Endothelial cell of hepatic sinusoid (primary cell): Measurements from ENCODE around the gene LDB2.

ENCODE experiments used
- in situ Hi-C: cut with HindIII; loops from 2 replicates; pipeline ENCODE4 v1.10.0; 2017; ENCODE audit warnings: low sequenced_read_pairs

LDB2 gene

DNA sequence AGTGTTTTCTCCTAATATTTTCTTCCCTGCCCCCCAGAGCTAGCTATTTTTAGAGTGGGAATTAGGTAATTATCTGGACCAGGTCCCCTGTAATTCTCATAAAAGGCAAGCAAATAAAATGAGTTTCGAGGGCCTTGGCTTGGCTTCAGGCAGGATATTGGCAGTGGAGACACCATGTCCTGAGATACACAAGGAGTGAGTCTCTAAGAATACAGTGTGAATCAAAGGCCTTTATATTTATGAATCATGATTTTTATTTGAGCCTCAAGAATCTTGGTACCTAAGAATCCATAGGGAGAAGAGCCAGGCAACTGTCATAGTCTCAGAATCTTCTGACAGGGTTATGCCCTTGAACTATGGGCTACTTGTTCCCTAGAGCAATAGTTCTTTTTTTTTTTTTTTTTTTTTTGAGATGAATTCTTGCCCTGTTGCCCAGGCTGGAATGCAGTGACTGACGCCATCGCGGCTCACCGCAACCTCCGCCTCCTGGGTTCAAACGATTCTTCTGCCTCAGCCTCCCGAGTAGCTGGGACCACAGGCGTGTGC, 205.4 kb downstream of the LDB2 start:
- in situ Hi-C loops = no loop called here

DNA sequence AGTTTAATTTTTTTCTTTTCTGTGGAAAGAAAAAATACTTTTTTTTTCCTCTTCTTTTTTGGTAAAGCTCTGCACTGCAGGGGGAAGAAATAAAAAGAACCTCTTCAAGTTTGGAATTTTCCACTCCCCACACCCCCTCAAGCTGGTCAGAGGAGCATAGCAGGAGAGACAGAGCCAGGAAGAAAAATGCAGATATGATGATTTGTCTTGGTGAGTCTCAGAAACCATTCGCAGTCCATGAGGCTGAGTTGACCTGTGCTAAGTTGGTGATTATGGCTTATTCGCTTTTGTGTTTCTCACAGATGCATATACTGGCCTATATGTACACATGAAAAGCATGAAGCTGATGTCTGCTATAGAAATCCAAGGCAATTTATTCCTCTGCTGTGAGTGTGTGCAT, 205.9 kb downstream of the LDB2 start:
- in situ Hi-C loops = no loop called here

DNA sequence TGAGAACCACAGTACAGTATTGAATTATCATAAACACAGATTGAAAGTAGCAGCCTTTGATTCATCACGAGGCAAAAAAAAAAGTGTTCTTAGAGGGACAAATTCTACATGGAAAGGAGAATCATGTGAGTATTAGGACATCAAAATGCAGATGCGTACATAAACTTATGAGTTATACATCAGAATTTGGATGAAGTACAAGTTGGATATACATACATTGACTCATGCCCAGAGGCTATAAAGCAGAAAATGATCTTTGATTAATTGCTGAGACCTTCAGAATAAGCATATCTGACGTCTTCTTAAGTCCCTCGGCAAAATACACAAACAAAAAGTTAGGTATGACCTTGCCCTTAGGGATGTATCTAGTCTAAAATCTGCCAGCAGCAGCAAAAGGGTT, 206.4 kb downstream of the LDB2 start:
- in situ Hi-C loops = no loop called here

DNA sequence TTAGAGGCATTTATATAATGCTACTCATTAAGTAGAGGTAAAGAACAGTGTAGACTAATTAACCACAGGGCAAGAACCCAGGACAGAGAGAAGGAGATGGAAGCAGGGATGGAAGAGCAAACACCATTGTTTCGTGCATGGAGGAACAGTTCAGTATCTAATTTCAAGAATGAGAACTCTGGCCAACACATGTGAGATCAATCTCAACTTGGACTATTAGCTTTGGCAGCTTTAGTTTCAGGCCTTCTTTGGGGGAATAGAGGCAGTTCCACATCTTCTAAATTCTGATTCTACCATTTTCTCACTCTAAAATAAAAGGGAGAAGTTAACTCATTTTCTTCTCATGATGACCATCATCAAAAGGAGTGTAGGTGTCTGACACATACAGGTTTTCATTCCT, 207.0 kb downstream of the LDB2 start:
- in situ Hi-C loops = no loop called here

DNA sequence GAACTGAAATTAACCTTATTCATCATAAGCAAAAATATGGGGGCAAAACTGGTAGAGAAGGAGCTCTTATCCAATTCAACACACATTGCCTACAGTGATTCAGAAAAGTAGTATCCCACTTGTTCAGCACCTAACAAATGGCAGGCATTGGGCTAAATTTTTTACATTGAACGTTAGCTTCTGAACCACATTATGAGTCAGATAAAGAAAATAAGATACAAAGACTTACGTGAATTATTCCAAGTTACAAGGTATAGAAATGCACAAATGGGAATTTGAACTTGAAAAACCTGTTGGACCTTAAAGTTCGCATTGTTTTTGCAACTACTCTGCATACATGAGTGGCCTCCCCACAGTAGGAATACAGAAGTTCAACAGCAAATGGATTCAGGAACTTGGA, 210.6 kb downstream of the LDB2 start:
- in situ Hi-C loops = no loop called here

DNA sequence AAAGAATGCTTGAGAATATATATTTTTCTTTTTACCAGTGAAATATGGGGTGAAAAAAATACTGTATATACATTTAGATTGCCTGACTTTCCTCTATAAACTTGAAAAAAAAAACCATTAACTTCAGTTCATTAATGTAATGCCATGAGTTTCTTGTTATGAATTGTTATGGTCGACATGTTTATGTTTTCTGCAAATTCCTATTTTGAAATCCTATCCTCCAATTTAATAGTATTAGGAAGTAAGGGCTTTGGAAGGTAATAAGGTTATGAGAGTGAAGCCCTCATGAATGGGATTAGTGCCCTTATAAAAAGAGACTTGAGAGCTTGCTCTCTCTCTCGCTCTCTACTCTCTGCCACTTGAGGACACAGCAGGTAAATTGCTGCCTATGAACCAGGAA, 211.4 kb downstream of the LDB2 start:
- in situ Hi-C loops = no loop called here

DNA sequence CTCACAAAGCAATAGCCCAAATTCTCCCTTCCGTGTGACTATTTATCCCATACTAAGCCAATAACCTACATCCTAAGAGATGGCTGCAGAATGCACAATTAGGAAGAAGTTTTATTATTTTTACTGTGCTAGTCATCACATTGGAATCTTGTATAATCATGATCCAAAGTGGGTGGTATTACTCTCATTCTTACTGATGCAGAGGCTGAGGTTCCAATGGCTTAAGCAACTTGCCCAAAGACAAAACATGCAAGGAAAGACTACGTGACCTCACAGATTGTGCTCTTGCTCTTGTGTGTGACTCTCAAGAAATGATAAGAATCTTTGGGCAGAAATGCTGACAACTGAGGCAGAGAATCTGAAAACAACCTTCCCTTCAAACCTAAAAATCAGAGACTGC, 212.2 kb downstream of the LDB2 start:
- in situ Hi-C loops = no loop called here

DNA sequence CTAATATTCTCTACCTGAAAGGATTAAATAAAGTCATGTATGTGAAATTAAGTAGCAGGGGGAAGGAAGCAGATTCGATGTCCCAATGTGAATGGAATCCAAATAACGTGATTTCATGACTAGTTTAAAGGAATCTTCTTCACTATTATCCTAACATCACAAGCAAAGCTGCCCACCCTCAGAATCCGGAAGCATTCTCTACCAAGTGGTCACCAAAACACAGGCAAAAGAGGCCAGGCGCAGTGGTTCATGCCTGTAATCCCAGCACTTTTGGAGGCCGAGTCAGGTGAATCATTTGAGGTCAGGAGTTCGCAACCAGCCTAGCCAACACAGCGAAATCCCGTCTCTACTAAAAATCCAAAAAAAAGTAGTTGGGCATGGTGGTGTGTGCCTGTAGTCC, 212.9 kb downstream of the LDB2 start:
- in situ Hi-C loops = no loop called here

DNA sequence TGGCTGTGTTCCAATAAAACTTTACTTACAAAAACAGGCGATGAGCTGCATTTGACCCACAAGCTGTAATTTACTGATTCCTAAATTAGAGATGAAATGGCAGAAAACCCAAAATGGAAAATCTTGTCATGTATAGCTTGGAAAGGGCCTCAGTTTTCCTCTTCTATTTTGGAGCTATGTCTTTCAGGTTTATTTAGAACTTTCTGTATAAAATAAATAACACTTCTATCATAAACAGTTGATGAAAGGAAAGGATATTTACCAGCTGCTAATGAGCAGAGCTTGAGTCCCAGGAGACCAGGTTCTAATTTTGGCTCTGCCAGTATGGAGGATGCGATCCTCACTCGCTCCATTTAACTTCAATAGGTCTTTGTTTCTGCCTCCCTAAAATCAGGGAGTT, 213.5 kb downstream of the LDB2 start:
- in situ Hi-C loops = no loop called here

DNA sequence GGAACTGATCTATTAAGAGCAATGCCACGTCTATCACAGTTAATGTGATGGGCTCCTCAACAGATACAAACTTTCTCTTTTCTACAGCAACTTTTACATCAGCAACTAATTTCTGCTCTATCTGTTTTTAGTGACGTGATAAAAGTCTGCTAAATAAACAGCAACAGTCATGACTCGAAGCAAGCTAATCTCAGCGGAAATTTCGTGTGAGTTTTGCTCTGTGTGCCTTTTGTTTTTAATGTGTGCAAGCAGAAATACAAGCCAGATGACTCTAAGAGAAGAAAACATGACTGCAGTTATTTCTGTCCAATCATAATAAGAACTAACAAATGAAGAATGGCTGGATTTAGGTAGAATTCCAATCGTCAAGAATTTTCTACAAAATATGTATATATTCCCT, 214.3 kb downstream of the LDB2 start:
- in situ Hi-C loops = no loop called here

DNA sequence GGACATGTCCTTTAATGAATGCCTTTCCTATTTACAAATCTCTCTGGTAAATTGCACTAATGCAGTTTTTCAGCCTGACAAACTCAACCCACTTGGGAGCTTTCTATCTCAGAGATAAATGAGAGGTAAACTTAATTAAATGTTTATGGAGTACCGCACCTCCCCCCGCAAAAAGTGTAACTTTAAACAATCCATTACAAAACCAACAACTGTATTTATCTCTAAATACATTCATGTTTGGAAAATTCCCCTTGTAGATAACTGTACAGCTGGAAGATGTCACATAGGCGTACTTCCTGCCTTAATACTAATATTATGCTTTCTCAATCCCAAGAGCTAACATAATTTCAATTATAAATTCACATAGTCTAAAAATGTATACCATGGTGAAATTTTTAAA, 215.5 kb downstream of the LDB2 start:
- in situ Hi-C loops = no loop called here

DNA sequence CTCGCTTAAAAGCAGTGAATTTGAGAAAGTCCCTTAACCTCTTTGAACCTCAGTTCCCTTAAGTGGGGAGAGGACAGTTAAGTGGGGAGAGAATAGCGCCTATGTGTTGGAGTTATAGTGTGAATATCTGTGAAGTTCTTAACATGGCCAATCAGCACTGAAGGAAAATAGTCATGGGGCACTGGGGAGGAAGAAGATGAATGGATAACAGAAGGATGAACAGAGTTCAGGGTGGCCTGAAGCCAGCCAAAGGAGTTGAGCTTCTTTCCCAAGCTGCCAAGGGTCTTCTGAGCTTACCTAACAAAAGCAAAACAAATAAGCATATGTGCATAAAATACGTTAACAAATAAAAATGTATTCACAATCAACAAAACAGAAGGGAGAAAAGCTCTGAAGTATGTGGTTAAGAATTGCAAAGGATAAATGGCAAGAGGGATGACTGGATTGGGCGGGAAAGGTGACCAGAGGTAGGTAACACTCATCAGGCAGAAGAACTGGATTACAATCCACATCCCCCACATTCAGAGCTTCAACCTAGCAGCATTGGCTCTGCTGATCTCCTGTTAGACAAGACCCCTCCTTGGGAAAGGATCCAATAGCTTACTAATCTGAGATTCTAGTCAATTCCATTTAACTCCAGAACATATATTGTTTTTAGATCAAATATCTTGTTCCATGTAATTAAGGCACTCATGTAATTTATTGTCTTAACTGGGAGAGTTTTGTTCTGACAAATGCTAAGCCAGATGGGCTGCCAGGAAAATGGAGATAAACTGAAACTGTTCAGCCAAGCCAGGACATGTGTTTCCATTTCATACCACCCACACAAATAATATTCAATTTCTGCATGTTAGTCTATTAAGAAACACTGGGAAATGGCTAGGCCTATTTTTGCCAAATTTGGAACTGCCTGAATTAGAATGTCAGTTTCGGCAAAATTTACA, 221.2 kb downstream of the LDB2 start:
- in situ Hi-C loops = no loop called here

DNA sequence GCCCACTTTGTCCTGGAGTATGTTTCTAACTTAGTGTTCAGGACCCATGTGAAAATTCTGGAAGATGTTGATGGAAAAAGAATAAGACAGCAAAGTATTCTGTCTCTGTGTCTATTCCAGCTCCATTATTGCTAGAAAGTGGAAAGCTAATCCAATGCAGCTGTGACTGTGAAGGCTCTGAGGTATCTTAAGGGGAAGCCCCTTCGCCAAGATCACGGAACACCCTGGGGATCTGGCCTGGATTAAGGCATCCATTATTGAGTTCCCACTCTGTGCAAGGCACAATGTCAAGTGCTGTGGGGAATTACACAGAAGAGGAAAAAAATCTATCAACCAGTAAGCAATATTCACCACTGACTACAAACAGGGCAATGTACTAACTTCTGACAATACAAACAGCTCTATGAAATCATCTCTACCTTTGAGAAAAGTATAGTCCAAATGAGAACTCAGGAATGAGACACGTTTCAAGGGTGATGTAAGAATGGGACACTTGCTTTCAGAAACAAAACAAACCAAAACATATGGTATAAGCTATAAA, 222.1 kb downstream of the LDB2 start:
- in situ Hi-C loops = no loop called here

DNA sequence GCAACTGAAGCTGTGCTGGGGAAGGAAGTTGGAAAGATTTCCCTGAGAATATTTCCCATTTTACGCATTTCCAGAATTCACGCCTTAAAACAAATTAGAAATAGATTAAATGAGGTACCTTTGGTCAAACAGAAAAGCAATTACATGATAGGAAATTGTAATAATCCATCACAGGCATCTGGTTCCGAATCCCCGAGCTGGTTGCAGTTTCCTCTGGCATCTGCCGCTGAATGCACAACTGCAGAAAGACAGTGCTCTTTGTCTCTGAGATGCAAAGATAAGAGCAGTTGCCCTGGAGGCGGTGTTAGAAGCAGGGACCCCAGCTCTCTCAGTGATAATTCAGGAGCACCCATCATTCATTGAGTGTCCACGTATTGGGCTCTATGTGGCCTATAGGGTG, 224.4 kb downstream of the LDB2 start:
- in situ Hi-C loops = no loop called here

DNA sequence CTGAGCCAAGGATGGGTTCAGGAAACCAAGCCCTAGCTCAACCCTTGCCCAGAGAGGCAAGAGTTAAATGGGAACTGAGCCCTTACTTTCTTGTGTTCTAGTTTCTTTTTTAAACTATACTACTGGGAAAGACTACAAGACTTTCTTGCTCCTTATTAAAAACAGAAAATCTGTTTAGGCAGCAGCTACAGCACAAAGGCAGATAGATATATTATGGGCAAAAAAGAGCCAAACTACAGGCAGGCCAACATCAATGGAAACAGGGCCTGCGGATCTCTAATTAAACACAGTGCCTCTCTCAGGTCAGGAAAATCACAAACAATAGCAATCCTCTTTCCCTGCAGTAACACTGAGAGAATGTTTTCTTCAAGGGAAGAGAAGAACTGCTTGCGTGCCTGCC, 226.0 kb downstream of the LDB2 start:
- in situ Hi-C loops = no loop called here

DNA sequence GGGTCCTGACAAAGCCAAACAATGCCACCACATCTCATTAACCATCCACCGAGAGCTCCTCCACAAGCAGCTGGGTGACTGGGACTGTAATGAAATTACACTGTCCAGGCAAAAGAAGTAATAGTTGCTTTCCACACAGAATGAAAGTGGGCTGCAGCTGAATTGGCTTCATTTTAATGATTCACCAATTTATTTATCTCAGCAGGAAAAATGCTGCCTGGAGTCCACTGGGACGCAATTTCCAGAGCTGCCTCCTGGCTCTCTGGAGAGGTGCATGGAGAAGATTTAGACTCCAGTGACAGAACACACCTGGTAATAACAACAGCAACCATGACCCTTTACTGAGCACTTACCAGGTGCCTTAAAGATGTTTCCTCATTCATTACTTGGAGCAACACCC, 226.7 kb downstream of the LDB2 start:
- in situ Hi-C loops = no loop called here

DNA sequence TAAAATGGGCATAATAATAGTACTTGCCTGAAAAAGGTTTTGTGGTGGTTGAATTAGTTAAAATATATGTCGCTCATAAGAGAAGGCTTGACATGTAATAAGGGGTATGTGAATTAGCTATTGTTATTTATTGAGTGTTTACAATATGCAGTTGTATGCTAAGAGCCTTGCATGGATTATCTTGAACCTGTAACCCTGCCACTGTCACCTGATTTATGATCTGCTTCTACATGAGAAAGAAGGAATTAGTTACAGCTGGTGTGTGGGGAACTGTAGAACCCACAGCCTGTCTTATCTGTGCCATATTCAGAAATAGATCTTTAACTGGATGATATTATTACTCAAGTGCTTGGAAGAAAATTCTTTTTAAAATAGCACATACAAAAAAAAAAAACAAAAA, 227.7 kb downstream of the LDB2 start:
- in situ Hi-C loops = no loop called here

DNA sequence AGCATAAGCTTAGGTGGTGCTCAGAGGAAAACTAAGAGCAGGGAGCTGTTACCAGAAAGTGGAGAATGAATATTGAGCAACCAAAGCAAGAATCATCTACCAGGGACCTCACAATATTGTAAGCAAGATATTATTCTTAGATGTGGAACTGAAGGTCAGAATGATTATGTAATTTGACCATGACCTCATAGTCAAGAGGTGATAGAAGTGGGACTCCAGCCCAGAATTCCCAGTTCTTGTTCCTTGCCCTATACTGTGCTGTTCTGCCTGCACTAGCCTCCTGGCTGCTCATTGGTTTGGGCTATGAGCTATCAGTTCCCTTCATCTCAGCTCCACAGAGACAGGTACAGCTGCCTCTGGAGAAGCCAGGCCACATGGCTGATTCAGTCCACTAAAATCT, 229.4 kb downstream of the LDB2 start:
- in situ Hi-C loops = loop anchor here (5.0 kb wide), 1 partner anchor 87 kb away; no protein-coding TSS in a partner anchor

DNA sequence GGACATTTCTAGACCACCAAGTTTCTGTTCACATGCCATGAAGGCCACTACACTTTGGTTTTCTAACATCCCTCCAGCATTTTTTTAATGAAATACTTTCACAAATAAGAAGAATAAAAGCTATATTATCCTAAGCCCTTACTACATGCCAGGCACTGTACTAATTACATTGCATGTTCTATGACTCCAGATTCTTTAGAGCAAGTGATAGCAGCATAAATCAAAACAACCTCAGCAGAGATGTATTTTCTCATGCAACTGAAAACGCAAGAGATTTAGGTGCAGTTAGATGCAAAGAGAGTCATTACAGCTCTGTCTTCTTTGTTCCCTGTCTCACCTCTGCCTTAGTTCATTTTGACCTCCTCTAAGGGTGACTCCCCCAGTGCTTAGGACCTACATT, 230.0 kb downstream of the LDB2 start:
- in situ Hi-C loops = loop anchor here (5.0 kb wide), 1 partner anchor 86 kb away; no protein-coding TSS in a partner anchor

DNA sequence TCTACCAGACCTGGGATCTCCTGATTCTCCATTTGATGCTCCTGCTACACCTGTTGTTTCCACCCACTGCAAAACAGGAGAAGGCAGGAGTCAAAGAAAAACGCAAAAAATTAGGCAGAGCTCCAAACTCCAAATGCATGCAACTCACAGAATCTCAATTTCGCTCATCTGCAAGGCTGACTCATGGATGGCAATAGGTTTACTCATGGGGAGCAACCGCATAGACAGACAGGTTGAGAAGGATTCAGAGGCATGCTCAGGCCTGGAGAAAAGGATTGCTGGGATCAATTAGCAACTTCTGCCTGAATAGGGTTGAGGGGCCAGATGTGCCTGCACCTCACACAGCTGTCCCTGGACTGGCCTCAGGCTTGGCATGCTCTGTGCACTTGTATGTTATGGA, 231.0 kb downstream of the LDB2 start:
- in situ Hi-C loops = loop anchor here (5.0 kb wide), 1 partner anchor 85 kb away; no protein-coding TSS in a partner anchor

DNA sequence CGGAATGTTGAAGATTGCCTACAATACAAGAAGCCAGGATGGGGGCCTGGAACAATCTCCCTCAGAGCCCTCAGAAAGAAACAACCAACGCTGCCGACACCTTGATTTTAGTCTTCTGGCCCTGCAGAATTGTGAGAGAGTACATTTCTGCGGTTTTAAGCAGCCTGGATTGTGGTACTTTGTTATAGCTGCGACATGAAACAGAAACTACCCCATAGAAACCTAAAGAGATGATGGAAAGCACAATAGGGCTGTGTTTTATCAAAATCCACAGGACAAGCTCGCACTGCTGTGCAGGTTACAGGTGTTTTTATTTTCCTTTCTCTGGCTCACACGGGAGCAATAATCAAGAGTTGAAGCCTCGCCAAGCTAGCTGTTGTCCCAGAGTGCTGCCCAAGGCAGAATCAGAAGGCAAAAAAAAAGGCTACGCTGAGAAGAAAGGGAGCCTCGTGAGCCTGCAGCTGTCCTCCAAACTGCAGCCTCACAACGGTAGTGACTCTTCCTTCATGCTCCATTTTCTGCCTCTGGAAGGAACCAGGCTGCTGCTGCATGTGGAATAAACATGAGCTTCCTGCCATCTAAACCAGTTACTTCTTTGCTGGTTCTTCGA, 232.4 kb downstream of the LDB2 start:
- in situ Hi-C loops = loop anchor here (5.0 kb wide), 1 partner anchor 84 kb away; no protein-coding TSS in a partner anchor

DNA sequence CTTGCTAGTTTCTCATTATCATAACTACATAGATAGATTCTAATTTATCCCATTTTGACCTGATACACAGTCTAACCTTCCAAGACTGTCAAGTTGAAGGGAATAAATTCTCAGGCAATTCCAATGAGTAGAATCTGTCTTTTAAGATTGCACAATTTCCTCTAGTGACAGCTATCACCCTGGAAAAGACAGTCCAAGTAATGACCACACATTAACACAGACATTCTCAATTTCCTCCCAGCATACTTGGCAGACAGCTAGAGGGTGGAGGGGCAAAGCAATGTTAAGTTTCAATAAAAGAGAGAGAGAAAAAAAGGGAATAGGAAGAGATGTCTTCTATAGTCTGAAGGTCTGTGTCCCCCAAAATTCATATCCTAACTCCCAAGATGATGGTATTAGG, 234.7 kb downstream of the LDB2 start:
- in situ Hi-C loops = loop anchor here (5.0 kb wide), 1 partner anchor 111 kb away; no protein-coding TSS in a partner anchor
